H1 (cell line): ENCODE results near the gene DIP2C. TPM values are rescaled to one million over a fixed set of nuclear protein-coding genes. Genes with fewer than 3 reads are reported as not detected.

Source experiments
- CTCF ChIA-PET: fragments of 300-600 bp; sonication (Branson Sonifier 250); formaldehyde crosslinking; loops from one replicate; lab custom pipeline; 2021; ENCODE audit not compliant: partially characterized antibody; lab: Charles Lee
- POLR2A ChIA-PET: fragments of 300-600 bp; sonication (Branson Sonifier 250); formaldehyde crosslinking; loops from one replicate; lab custom pipeline; 2021; ENCODE audit warnings: inconsistent platforms; ENCODE audit not compliant: partially characterized antibody; lab: Charles Lee
- DNase-seq, 2 experiments: peaks; one replicate each; pipeline versions ENCODE4 v3.0.0 to v3.0.0-alpha.2; 2010 to 2022; ENCODE audit warnings: low spot score in 2 of 2, low read depth in 1 of 2, mixed read lengths in 1 of 2
- FAIRE-seq: peaks from 2 replicates; lab custom pipeline; 2011; peaks lifted over from hg19 to GRCh38; lab: Jason Lieb, UNC
- H2AFZ ChIP-seq: 2 replicates; pipeline ENCODE4 v1.8.1; 2012; ENCODE audit warnings: low read length, inconsistent platforms
- H2AK5ac ChIP-seq: 2 replicates; pipeline ENCODE4 v1.6.1; 2013; ENCODE audit warnings: low read depth, low read length
- H2BK120ac ChIP-seq: replicated peaks from 2 replicates; pipeline ENCODE3; 2013; ENCODE audit warnings: low read depth, low read length, inconsistent platforms
- H2BK12ac ChIP-seq: 2 replicates; pipeline ENCODE4 v1.6.1; 2013; ENCODE audit warnings: low read depth, low read length
- H2BK15ac ChIP-seq: 2 replicates; pipeline ENCODE4 v1.6.1; 2013; ENCODE audit warnings: low read length
- H2BK20ac ChIP-seq: 2 replicates; pipeline ENCODE4 v1.6.1; 2013; ENCODE audit warnings: low read length
- H2BK5ac ChIP-seq: 2 replicates; pipeline ENCODE4 v1.6.1; 2013; ENCODE audit warnings: low read depth, low read length
- H3K14ac ChIP-seq: 2 replicates; pipeline ENCODE4 v1.6.1; 2013; ENCODE audit warnings: inconsistent platforms; ENCODE audit not compliant: insufficient read length
- H3K18ac ChIP-seq: 2 replicates; pipeline ENCODE4 v1.6.1; 2013; ENCODE audit warnings: low read length; ENCODE audit errors: extremely low read depth
- H3K23ac ChIP-seq: 2 replicates; pipeline ENCODE4 v1.6.1; 2013; ENCODE audit warnings: inconsistent platforms; ENCODE audit not compliant: insufficient read length
- H3K23me2 ChIP-seq: 2 replicates; pipeline ENCODE4 v1.6.1; 2013; ENCODE audit warnings: low read depth, low read length
- H3K27ac ChIP-seq: 2 replicates; pipeline ENCODE4 v1.6.1; 2011; ENCODE audit warnings: low read depth, low read length, inconsistent platforms
- H3K27me3 ChIP-seq, 4 experiments: replicated peaks in 1 of 4; 1 replicate in 1 of 4; 2 replicates in 3 of 4; pipeline versions ENCODE4 v1.6.1 to v1.8.1; 2011 to 2013; ENCODE audit warnings: low read length in 3 of 4, mild to moderate bottlenecking in 3 of 4, inconsistent platforms in 2 of 4, mixed read lengths in 2 of 4, moderate library complexity in 1 of 4; ENCODE audit not compliant: control insufficient read depth in 3 of 4, insufficient read depth in 3 of 4; ENCODE audit errors: extremely low read depth in 1 of 4
- H3K36me3 ChIP-seq, 4 experiments: 2 replicates each; pipeline versions ENCODE4 v1.6.1 to v1.8.1; 2011 to 2013; ENCODE audit warnings: mild to moderate bottlenecking in 4 of 4, low read length in 3 of 4, moderate library complexity in 2 of 4, control low read depth in 1 of 4, inconsistent platforms in 1 of 4; ENCODE audit not compliant: insufficient read depth in 4 of 4, control insufficient read depth in 2 of 4
- H3K4ac ChIP-seq: replicated peaks from 2 replicates; pipeline ENCODE3; 2013; ENCODE audit warnings: low read length, low read depth, mixed read lengths, inconsistent platforms; ENCODE audit not compliant: insufficient read length
- H3K4me1 ChIP-seq, 4 experiments: replicated peaks in 1 of 4; 1 replicate in 1 of 4; 2 replicates in 3 of 4; pipeline versions ENCODE4 v1.6.1 to v1.8.1; 2011 to 2013; ENCODE audit warnings: low read length in 3 of 4, inconsistent platforms in 2 of 4, mixed read lengths in 1 of 4; ENCODE audit not compliant: insufficient read depth in 4 of 4, control insufficient read depth in 3 of 4
- H3K4me2 ChIP-seq, 2 experiments: 2 replicates each; pipeline versions ENCODE4 v1.6.1 to v1.8.1; 2011 to 2013; ENCODE audit warnings: low read depth in 2 of 2, low read length in 2 of 2, control low read depth in 1 of 2, inconsistent platforms in 1 of 2, mild to moderate bottlenecking in 1 of 2; ENCODE audit not compliant: insufficient read depth in 1 of 2
- H3K4me3 ChIP-seq, 4 experiments: fragments of 200-600, 300-600 bp in 1 of 4; sonication (generic), shearing (Covaris generic), sonication (Bioruptor Twin) in 1 of 4; 2 replicates each; pipeline versions ENCODE4 v1.5.1 to v1.8.1; 2011 to 2016; ENCODE audit warnings: low read length in 4 of 4, low read depth in 3 of 4, control low read depth in 2 of 4, inconsistent platforms in 2 of 4, mild to moderate bottlenecking in 2 of 4, mixed read lengths in 1 of 4, moderate library complexity in 1 of 4; ENCODE audit not compliant: insufficient read depth in 2 of 4; ENCODE audit errors: extremely low read depth in 1 of 4
- H3K56ac ChIP-seq: replicated peaks from 2 replicates; pipeline ENCODE3; 2013; ENCODE audit warnings: low read depth, mild to moderate bottlenecking, mixed read lengths, low read length, inconsistent platforms; ENCODE audit not compliant: insufficient read length
- H3K79me1 ChIP-seq: 2 replicates; pipeline ENCODE4 v1.6.1; 2013; ENCODE audit warnings: low read depth, low read length, control low read depth
- H3K79me2 ChIP-seq, 2 experiments: 2 replicates each; pipeline versions ENCODE4 v1.6.1 to v1.8.1; 2012 to 2013; ENCODE audit warnings: low read length in 2 of 2, mild to moderate bottlenecking in 2 of 2, inconsistent platforms in 1 of 2; ENCODE audit not compliant: insufficient read depth in 2 of 2, control insufficient read depth in 1 of 2
- H3K9ac ChIP-seq, 4 experiments: replicated peaks in 1 of 4; 1 replicate in 1 of 4; 2 replicates in 3 of 4; pipeline versions ENCODE4 v1.6.1 to v1.8.1; 2011 to 2013; ENCODE audit warnings: low read depth in 3 of 4, low read length in 3 of 4, control low read depth in 2 of 4, mild to moderate bottlenecking in 2 of 4, moderate library complexity in 2 of 4, inconsistent platforms in 1 of 4; ENCODE audit errors: extremely low read depth in 1 of 4
- H3K9me3 ChIP-seq, 2 experiments: 2 replicates each; pipeline versions ENCODE4 v1.6.1 to v1.8.1; 2012 to 2013; ENCODE audit warnings: mild to moderate bottlenecking in 2 of 2, moderate library complexity in 2 of 2, control low read depth in 1 of 2, inconsistent platforms in 1 of 2, low read depth in 1 of 2, low read length in 1 of 2, mixed read lengths in 1 of 2; ENCODE audit not compliant: insufficient read depth in 2 of 2
- H4K20me1 ChIP-seq, 2 experiments: replicated peaks in 1 of 2; 2 replicates each; pipeline versions ENCODE3 to v1.8.1; 2011 to 2013; ENCODE audit warnings: inconsistent platforms in 2 of 2, low read length in 2 of 2, mild to moderate bottlenecking in 1 of 2; ENCODE audit not compliant: insufficient read depth in 2 of 2, control insufficient read depth in 1 of 2
- H4K5ac ChIP-seq: 2 replicates; pipeline ENCODE4 v1.6.1; 2013; ENCODE audit warnings: low read length, low read depth, mixed read lengths, inconsistent platforms; ENCODE audit not compliant: insufficient read length
- H4K8ac ChIP-seq: 2 replicates; pipeline ENCODE4 v1.8.0; 2013; ENCODE audit warnings: mild to moderate bottlenecking, moderate library complexity, low read length, inconsistent platforms; ENCODE audit not compliant: insufficient read depth; ENCODE audit errors: extremely low read depth
- H4K91ac ChIP-seq: replicated peaks from 2 replicates; pipeline ENCODE3; 2013; ENCODE audit warnings: low read length, mixed read lengths, inconsistent platforms; ENCODE audit not compliant: insufficient read length
- EP300 ChIP-seq, 2 experiments: IDR thresholded peaks; 1 replicate in 1 of 2; 2 replicates in 1 of 2; pipeline ENCODE4 v1.6.1; 2011 to 2012; ENCODE audit warnings: low read depth in 2 of 2, low read length in 2 of 2, mild to moderate bottlenecking in 2 of 2, borderline replicate concordance in 1 of 2, inconsistent platforms in 1 of 2, moderate library complexity in 1 of 2
- JUN ChIP-seq: IDR thresholded peaks from 2 replicates; pipeline ENCODE4 v1.6.1; 2011; ENCODE audit warnings: low read depth, mild to moderate bottlenecking, improper control_type of control experiment, low read length
- KDM1A ChIP-seq: fragments of 200-600, 300-600 bp; sonication (generic); IDR thresholded peaks from 2 replicates; pipeline ENCODE4 v1.7.1; 2016; ENCODE audit warnings: mild to moderate bottlenecking, low read length, borderline replicate concordance
- RNF2 ChIP-seq: fragments of 200-900, 300-1000 bp; sonication (generic); IDR thresholded peaks from 2 replicates; pipeline ENCODE4 v1.7.1; 2016; ENCODE audit warnings: borderline replicate concordance, low read depth, mild to moderate bottlenecking, antibody characterized with exemption, low read length; ENCODE audit not compliant: poor library complexity, severe bottlenecking; ENCODE audit errors: missing control alignments
- TCF12 ChIP-seq: IDR thresholded peaks from 2 replicates; pipeline ENCODE4 v1.6.1; 2011; ENCODE audit warnings: low read depth, mild to moderate bottlenecking, low read length
- WGBS, 2 experiments: shearing (Covaris generic) in 1 of 2; methylation state at CpG; one replicate each; pipeline versions ENCODE4 v1.1.6 to v1.1.7; 2013 to 2015; ENCODE audit warnings: low lambda C conversion rate in 2 of 2, mixed read lengths in 2 of 2, inconsistent platforms in 1 of 2, low coverage in 1 of 2, missing lambda C conversion rate in 1 of 2; ENCODE audit not compliant: insufficient replicate concordance in 2 of 2, insufficient coverage in 1 of 2, insufficient read length in 1 of 2; ENCODE audit errors: extremely low coverage in 1 of 2, missing lambda C conversion rate in 1 of 2; 5-methylcytosine and 5-hydroxymethylcytosine counted together
- polyA plus RNA-seq, 7 experiments: library from polyadenylated mRNA; depleted of rRNA in 3 of 7; stranded (reverse) in 5 of 7; unstranded in 2 of 7; fragments of >200 nt in 5 of 7; fragments of 200-250 nt in 2 of 7; gene quantifications; 1 replicate in 5 of 7; 2 replicates in 1 of 7; 4 replicates in 1 of 7; pipeline versions ENCODE4 v1.2.1 to v1.2.3, GENCODE V29; 2011 to 2013; ENCODE audit warnings: missing spikeins in 2 of 7, mixed read lengths in 2 of 7
- total RNA-seq: library from RNA; stranded (reverse); fragmentation: NEBNext Ultra II Directional; extraction: Animal tissue kit (Norgen Biotek cat#: 25700); gene quantifications from 2 replicates; pipeline ENCODE4 v1.2.1, GENCODE V29; 2021

The DIP2C gene
- total and polyA plus RNA-seq, 2 of the 8 experiments (the other 6 are each of a cell fraction or from before 2014, with no cell fraction given), result 3.8 to 9.3 TPM

DNA sequence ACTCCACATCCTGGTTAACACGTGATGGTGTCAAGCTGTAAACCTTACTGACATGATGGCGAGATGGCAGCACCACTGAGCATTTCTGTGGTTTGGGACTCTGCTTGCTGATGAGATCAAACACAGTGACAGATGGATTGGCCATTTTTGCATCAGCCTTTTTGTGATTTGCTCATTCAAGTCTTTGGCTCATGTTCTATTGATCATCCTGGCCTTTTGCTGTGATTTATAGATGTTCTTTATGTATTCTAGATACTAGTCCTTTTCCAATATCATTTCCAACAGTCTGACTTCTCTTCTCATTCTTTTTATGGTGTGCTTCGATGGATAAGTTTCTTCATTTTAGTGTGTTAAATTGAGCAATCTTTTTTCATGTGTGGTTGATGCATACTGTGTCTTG, 24.7 kb upstream of the DIP2C start:
- Histone ChIP-seq H3K9ac (no peak overlapping the region), H2AFZ (no peak overlapping the region), H3K23me2 (no peaks in the 10 kb centered on the region), H3K14ac (no peak overlapping the region), H3K4me2 (no peak overlapping the region), H3K36me3 (no peaks in the 10 kb centered on the region), H4K8ac (no peak overlapping the region), H4K5ac (no peak overlapping the region), H3K18ac (no peak overlapping the region), H2AK5ac (no peak overlapping the region), H3K9me3 (peaks cover 12 to 14% of the 10 kb centered on the region in 2 experiments), H2BK12ac (no peak overlapping the region), H3K23ac (no peak overlapping the region), H3K56ac (no peak overlapping the region), H4K91ac (no peak overlapping the region), H2BK120ac (no peak overlapping the region), H2BK15ac (no peak overlapping the region), H4K20me1 (no peaks in the 10 kb centered on the region), H3K79me2 (no peaks in the 10 kb centered on the region), H3K4ac (no peak overlapping the region), H3K27me3 (no peaks in the 10 kb centered on the region), H2BK5ac (no peak overlapping the region), H2BK20ac (no peak overlapping the region), H3K27ac (no peak overlapping the region), H3K4me3 (no peak overlapping the region), H3K79me1 (no peaks in the 10 kb centered on the region), H3K4me1 (no peaks in the 10 kb centered on the region)
- FAIRE-seq, result no peak
- no peak for TF ChIP-seq RNF2
- peak; percentile 60; the same call in 1 of the 2 replicates for TF ChIP-seq KDM1A
- TF ChIP-seq EP300 (IDR thresholded peaks at IDR 0.05; ENCODE audit: borderline replicate concordance in 1 of 2, low read depth in 2 of 2, low read length in 2 of 2), result no peak
- no peak for TF ChIP-seq TCF12
- no peak for TF ChIP-seq JUN
- no peak for DNase-seq
- 83% methylated on average over 3 of the region's 3 CpGs; no CpG with 5 or more reads in 1 of the 2 experiments for WGBS, 2 experiments
- POLR2A ChIA-PET, result no interaction called here
- CTCF ChIA-PET, result interaction anchor here (1.1 kb wide), 1 partner anchor 75 kb away, joined by 3 read pairs; no protein-coding TSS in a partner anchor
